Measurements from ENCODE around the gene KCNQ1.

- no peak for TF ChIP-seq GATA3 (IDR thresholded peaks at IDR 0.05; ENCODE audit: low read depth, low read length)
- no peak for TF ChIP-seq GATA2 (IDR thresholded peaks at IDR 0.05; ENCODE audit: low read depth, low read length)
These were observed 96.3 kb downstream of the KCNQ1 start for GRCh38 chr11:2540992-2541680.
